GM18517 (cell line): ENCODE measurements around the gene MAST2.

ENCODE experiments used
- ATAC-seq: cut with Tn5 transposase; IDR thresholded peaks from one replicate; pipeline ENCODE4 v1.9.1; 2021; ENCODE audit warnings: mild to moderate bottlenecking, moderate library complexity; ENCODE audit not compliant: unreplicated experiment

Gene MAST2

GRCh38 chr1:45803299-45803780 is at the start of gene MAST2:
MAST2 (plus strand) TSS chr1:45803612; CDS start chr1:45803896, 284 bp downstream.
- peak; percentile 79 for ATAC-seq

- ATAC-seq = no peak
Measured at GRCh38 chr1:45755697-45756096, 47.7 kb upstream of the MAST2 start.

GRCh38 chr1:45762291-45762690 is 41.1 kb upstream of the MAST2 start:
- no peak for ATAC-seq

GRCh38 chr1:45765999-45766792 is 37.2 kb upstream of the MAST2 start:
- ATAC-seq = no peak

- ATAC-seq = no peak
Measured at GRCh38 chr1:45767035-45767434, 36.4 kb upstream of the MAST2 start.

- no peak for ATAC-seq
Measured at GRCh38 chr1:45769261-45769932, 34.0 kb upstream of the MAST2 start.

- no peak for ATAC-seq
Measured at GRCh38 chr1:45772971-45773370, 30.4 kb upstream of the MAST2 start.

GRCh38 chr1:45775794-45776193 is 27.6 kb upstream of the MAST2 start:
- no peak for ATAC-seq

GRCh38 chr1:45785583-45785982 is 17.8 kb upstream of the MAST2 start:
- no peak for ATAC-seq

GRCh38 chr1:45787905-45788304 is 15.5 kb upstream of the MAST2 start:
- no peak for ATAC-seq

GRCh38 chr1:45789601-45790000 is 13.8 kb upstream of the MAST2 start:
- no peak for ATAC-seq

GRCh38 chr1:45792744-45793143 is 10.7 kb upstream of the MAST2 start:
- ATAC-seq = no peak

- ATAC-seq = no peak
Measured at GRCh38 chr1:45793942-45794604, 9.3 kb upstream of the MAST2 start.

GRCh38 chr1:45796381-45796780 is 7.0 kb upstream of the MAST2 start:
- no peak for ATAC-seq

GRCh38 chr1:45796946-45797345 is 6.5 kb upstream of the MAST2 start:
- ATAC-seq = no peak

GRCh38 chr1:45800899-45801298 is 2.5 kb upstream of the MAST2 start:
- ATAC-seq = no peak

- ATAC-seq = no peak
Measured at GRCh38 chr1:45802343-45803298, 791 bp upstream of the MAST2 start.

- peak; percentile 36 for ATAC-seq
Measured at GRCh38 chr1:45803781-45804668, 613 bp downstream of the MAST2 start.

GRCh38 chr1:45804669-45804969 is 1.2 kb downstream of the MAST2 start:
- ATAC-seq = no peak

GRCh38 chr1:45806129-45806528 is 2.7 kb downstream of the MAST2 start:
- ATAC-seq = no peak
